Measurements from ENCODE around the gene KCNC1. TPM values are rescaled to one million over a fixed set of nuclear protein-coding genes. Genes with fewer than 3 reads are reported as not detected.

The KCNC1 gene
- polyA plus RNA-seq, 1 of the 3 experiments (the other 2 are of a cell fraction): 0.18 TPM

- no peaks in the 10 kb centered on the region for H4K20me1 ChIP-seq (ENCODE audit: insufficient read depth)
- H3K9me2 ChIP-seq: no peaks in the 10 kb centered on the region
- DNase-seq: no peak
- no peak overlapping the region for H2AFZ ChIP-seq (ENCODE audit: low read depth)
- H3K4me1 ChIP-seq (ENCODE audit: control insufficient read depth in 1 of 2, insufficient read depth in 2 of 2, low read depth in 1 of 2, low read length in 1 of 2): no peaks in the 10 kb centered on the region
- ChIA-PET POLR2A (no interaction called here), CTCF (no interaction called here)
- H3K9ac ChIP-seq: no peak overlapping the region
- no peaks in the 10 kb centered on the region for H3K36me3 ChIP-seq (replicated peaks in 1 of 2; ENCODE audit: control insufficient read depth in 1 of 2, insufficient read depth in 2 of 2, low read length in 1 of 2)
- 81% methylated on average over 6 of the region's 15 CpGs for WGBS (ENCODE audit: low lambda C conversion rate)
- no peak overlapping the region for H3K4me2 ChIP-seq
- no peak overlapping the region for H3K27ac ChIP-seq (ENCODE audit: low read depth in 2 of 2, low read length in 1 of 2)
- H3K4me3 ChIP-seq (ENCODE audit: low read depth in 2 of 2, low read length in 1 of 2): no peak overlapping the region
- H3K9me3 ChIP-seq: no peaks in the 10 kb centered on the region
- no peaks in the 10 kb centered on the region for H3K27me3 ChIP-seq (ENCODE audit: insufficient read depth)
- H3F3A ChIP-seq (replicated peaks; ENCODE audit: insufficient read depth): no peaks in the 10 kb centered on the region
- TF ChIP-seq JUND (IDR thresholded peaks at IDR 0.05) (no peak), TCF12 (IDR thresholded peaks at IDR 0.05) (no peak), SIN3A (IDR thresholded peaks at IDR 0.05; ENCODE audit: borderline replicate concordance, low read depth, low read length) (no peak), NFIC (IDR thresholded peaks at IDR 0.05; ENCODE audit: borderline replicate concordance) (no peak), IRF3 (IDR thresholded peaks at IDR 0.05; ENCODE audit: low read depth, low read length) (no peak), MEF2A (IDR thresholded peaks at IDR 0.05; ENCODE audit: borderline replicate concordance, low read depth) (no peak), MAX (IDR thresholded peaks at IDR 0.05; ENCODE audit: low read depth) (no peak)
- H3K79me2 ChIP-seq (ENCODE audit: insufficient read depth): no peaks in the 10 kb centered on the region
Observed at GRCh38 chr11:17780668-17781067, 46.1 kb downstream of the KCNC1 start.

GRCh38 chr11:17781221-17781620 lies 46.6 kb downstream of the KCNC1 start:
- H3K9me2 ChIP-seq: no peaks in the 10 kb centered on the region
- POLR2A ChIA-PET: no interaction called here
- no peak for DNase-seq
- 85% methylated on average over 5 of the region's 12 CpGs for WGBS (ENCODE audit: low lambda C conversion rate)
- H3K27ac ChIP-seq (ENCODE audit: low read depth in 2 of 2, low read length in 1 of 2): no peak overlapping the region
- CTCF ChIA-PET: interaction anchor here (1.8 kb wide), 1 partner anchor 125 kb away, joined by 4 read pairs; no protein-coding TSS in a partner anchor
- H3K4me2 ChIP-seq: no peak overlapping the region
- no peaks in the 10 kb centered on the region for H3K27me3 ChIP-seq (ENCODE audit: insufficient read depth)
- H3K79me2 ChIP-seq (ENCODE audit: insufficient read depth): no peaks in the 10 kb centered on the region
- H3K36me3 ChIP-seq (replicated peaks in 1 of 2; ENCODE audit: control insufficient read depth in 1 of 2, insufficient read depth in 2 of 2, low read length in 1 of 2): no peaks in the 10 kb centered on the region
- no peak for TF ChIP-seq FOSL2 (IDR thresholded peaks at IDR 0.05; ENCODE audit: borderline replicate concordance, low read depth)
- no peak for TF ChIP-seq ELF1 (IDR thresholded peaks at IDR 0.05)
- TF ChIP-seq CTCF (IDR thresholded peaks at IDR 0.05): no peak
- TF ChIP-seq REST (IDR thresholded peaks at IDR 0.05; ENCODE audit: low read depth, low read length): no peak
- no peaks in the 10 kb centered on the region for H3K9me3 ChIP-seq
- H2AFZ ChIP-seq (ENCODE audit: low read depth): no peak overlapping the region
- H4K20me1 ChIP-seq (ENCODE audit: insufficient read depth): no peaks in the 10 kb centered on the region
- no peak overlapping the region for H3K4me3 ChIP-seq (ENCODE audit: low read depth in 2 of 2, low read length in 1 of 2)
- no peaks in the 10 kb centered on the region for H3F3A ChIP-seq (replicated peaks; ENCODE audit: insufficient read depth)
- H3K9ac ChIP-seq: no peak overlapping the region
- no peaks in the 10 kb centered on the region for H3K4me1 ChIP-seq (ENCODE audit: control insufficient read depth in 1 of 2, insufficient read depth in 2 of 2, low read depth in 1 of 2, low read length in 1 of 2)

Measured in SK-N-SH (cell line).